Astrocyte of the cerebellum (primary cell): Measurements from ENCODE around the gene NR1D2.
A peak's percentile ranks its signal among the peaks of the same experiment; 100 is the strongest.

Experiments
- DNase-seq: peaks from one replicate; pipeline ENCODE4 v3.0.0-alpha.2; 2011; ENCODE audit warnings: low read depth
- H3K4me3 ChIP-seq: 2 replicates; pipeline ENCODE4 v1.5.1; 2011; ENCODE audit warnings: mild to moderate bottlenecking, low read depth, low read length, moderate library complexity
- CTCF ChIP-seq: IDR thresholded peaks from 2 replicates; pipeline ENCODE4 v1.5.1; 2012; ENCODE audit warnings: low read length, low read depth, moderate library complexity, mild to moderate bottlenecking; ENCODE audit errors: missing control alignments
- in situ Hi-C: cut with HindIII; loops from 2 replicates; pipeline ENCODE4 v1.10.0; 2017; ENCODE audit warnings: low sequenced_read_pairs

Gene NR1D2

GRCh38 chr3:23993556-23994243 is 48.6 kb downstream of the NR1D2 start:
- no peak for DNase-seq
- H3K4me3 ChIP-seq, result no peak overlapping the region
- in situ Hi-C loops, result loop anchor here (10.0 kb wide), 1 partner anchor 241 kb away; no protein-coding TSS in a partner anchor
- no peak for TF ChIP-seq CTCF

- no peak for DNase-seq
- in situ Hi-C loops, result loop anchor here (10.0 kb wide), 1 partner anchor 241 kb away; no protein-coding TSS in a partner anchor
- H3K4me3 ChIP-seq, result no peak overlapping the region
- no peak for TF ChIP-seq CTCF
These were observed 49.1 kb downstream of the NR1D2 start for GRCh38 chr3:23994244-23994569.

GRCh38 chr3:23995219-23995618 is 50.1 kb downstream of the NR1D2 start:
- H3K4me3 ChIP-seq, result no peak overlapping the region
- in situ Hi-C loops, result loop anchor here (10.0 kb wide), 1 partner anchor 240 kb away; no protein-coding TSS in a partner anchor
- no peak for TF ChIP-seq CTCF
- DNase-seq, result no peak

GRCh38 chr3:23996095-23996524 is 51.0 kb downstream of the NR1D2 start:
- DNase-seq, result no peak
- no peak for TF ChIP-seq CTCF
- no peak overlapping the region for H3K4me3 ChIP-seq
- in situ Hi-C loops, result loop anchor here (10.0 kb wide), 1 partner anchor 239 kb away; no protein-coding TSS in a partner anchor

GRCh38 chr3:23999012-23999641 is 54.0 kb downstream of the NR1D2 start:
- in situ Hi-C loops, result loop anchor here (10.0 kb wide), 1 partner anchor 236 kb away; no protein-coding TSS in a partner anchor
- DNase-seq, result peak; percentile 35
- TF ChIP-seq CTCF, result peak; percentile 93
- no peak overlapping the region for H3K4me3 ChIP-seq

- no peak overlapping the region for H3K4me3 ChIP-seq
- DNase-seq, result no peak
- no peak for TF ChIP-seq CTCF
- in situ Hi-C loops, result no loop called here
These were observed 57.0 kb downstream of the NR1D2 start for GRCh38 chr3:24002129-24002528.
